HG02610 (cell line): ENCODE data around the gene RGS9.
"Not testable (repeated sequence)": the region's sequence is repeated elsewhere in the genome, so short reads cannot be mapped to it uniquely, and the experiment has no call there.

Source experiments
- ATAC-seq: cut with Tn5 transposase; IDR thresholded peaks from one replicate; pipeline ENCODE4 v1.9.1; 2021; ENCODE audit warnings: mild to moderate bottlenecking, moderate library complexity; ENCODE audit not compliant: unreplicated experiment

RGS9 gene

DNA sequence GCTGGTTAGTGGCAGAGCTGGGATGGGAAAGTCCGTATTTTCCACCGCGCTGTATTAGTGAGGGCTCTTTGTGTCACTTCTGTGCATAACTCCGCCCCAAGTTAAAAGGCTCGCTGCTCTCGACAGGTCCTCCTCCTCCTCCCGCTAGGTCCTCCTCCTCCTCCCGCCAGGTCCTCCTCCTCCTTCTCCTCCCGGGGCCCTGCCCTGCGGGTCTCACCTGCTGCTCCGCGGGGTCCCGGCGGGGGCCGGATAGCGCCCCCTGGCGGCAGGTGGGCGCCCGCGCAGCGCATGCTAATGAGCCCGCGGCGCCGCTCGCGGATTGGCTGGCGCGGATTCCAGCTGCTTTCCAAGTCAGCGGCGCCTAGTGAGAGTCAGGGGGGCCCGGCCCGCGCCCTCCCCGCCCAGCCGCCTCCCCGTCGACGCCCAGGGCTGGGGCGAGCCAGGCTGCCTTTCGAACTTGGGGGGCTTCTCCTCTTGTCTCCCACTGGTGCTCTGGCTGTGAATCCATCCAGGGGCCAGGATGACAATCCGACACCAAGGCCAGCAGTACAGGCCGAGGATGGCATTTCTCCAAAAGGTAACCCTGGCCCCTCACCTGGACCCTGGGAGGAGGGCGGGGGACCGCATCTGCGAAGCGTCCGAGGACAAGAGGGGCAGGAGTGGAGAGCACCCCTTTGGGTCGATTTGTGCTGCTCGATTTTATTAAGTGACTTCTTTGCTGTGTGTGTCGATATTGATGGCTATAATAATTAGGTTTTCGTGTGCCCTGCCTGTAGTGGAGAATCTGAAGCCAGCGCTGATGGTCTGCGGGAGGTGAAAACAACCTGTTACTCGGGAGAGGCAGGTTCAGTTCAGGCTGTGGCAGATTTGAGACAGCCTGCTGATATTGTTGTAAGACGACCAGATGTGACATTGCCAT is at the start of gene RGS9:
Gene RGS9 (plus strand): TSS at position 350 of the 919 bp plus-strand sequence. CDS start 171 bp downstream, at position 521.
- peak; percentile 83 for ATAC-seq

GRCh38 chr17:65088621-65089360 is 48.4 kb upstream of the RGS9 start:
- ATAC-seq = no peak

- no peak for ATAC-seq
Observed at GRCh38 chr17:65092262-65092661, 44.9 kb upstream of the RGS9 start.

DNA sequence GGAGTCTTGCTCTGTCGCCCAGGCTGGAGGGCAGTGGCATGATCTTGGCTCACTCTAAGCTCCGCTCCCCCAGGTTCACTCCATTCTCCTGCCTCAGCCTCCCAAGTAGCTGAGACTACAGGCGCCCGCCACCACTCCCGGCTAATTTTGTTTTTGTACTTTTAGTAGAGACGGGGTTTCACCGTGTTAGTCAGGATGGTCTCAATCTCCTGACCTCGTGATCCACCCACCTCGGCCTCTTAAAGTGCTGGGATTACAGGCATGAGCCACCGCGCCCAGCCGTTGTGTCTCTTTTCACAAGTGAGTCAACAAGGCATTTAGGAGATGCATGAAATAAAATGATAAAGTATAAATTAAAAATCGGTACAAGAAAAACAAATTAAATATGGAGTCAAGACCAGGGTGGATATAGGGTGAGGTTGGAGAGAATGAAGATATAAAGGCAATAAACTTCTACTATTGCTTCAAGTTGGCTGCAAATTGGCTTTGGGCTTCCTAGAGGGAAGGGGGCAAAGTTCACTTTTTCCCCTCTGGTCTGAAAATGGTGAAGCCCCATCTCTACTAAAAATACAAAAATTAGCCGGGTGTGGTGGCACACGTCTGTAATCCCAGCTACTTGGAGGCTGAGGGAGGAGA is 44.3 kb upstream of the RGS9 start:
- ATAC-seq = not testable (repeated sequence)

GRCh38 chr17:65093930-65094329 is 43.2 kb upstream of the RGS9 start:
- no peak for ATAC-seq

DNA sequence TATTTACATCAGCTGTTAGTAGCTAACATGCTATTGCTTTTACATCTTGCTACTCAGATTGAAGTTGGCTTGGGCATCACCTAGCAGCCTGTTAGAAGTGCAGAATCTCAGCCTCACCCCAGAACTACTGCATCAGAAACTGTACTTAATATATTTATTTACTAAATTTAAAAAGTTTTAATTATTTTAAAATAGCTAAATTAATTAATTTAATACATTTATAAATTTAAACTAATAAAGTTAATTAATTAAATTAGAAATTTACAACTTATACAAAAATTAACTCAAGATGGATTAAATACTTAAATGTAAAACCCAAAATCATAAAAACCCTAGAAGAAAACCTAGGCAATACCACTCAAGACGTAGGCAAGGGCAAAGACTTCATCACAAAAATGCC is 41.7 kb upstream of the RGS9 start:
- ATAC-seq = no peak

- ATAC-seq = not testable (repeated sequence)
Observed at GRCh38 chr17:65096382-65096781, 40.8 kb upstream of the RGS9 start.

GRCh38 chr17:65097110-65097509 is 40.1 kb upstream of the RGS9 start:
- ATAC-seq = no peak

- ATAC-seq = no peak
Observed at GRCh38 chr17:65099475-65099874, 37.7 kb upstream of the RGS9 start.

DNA sequence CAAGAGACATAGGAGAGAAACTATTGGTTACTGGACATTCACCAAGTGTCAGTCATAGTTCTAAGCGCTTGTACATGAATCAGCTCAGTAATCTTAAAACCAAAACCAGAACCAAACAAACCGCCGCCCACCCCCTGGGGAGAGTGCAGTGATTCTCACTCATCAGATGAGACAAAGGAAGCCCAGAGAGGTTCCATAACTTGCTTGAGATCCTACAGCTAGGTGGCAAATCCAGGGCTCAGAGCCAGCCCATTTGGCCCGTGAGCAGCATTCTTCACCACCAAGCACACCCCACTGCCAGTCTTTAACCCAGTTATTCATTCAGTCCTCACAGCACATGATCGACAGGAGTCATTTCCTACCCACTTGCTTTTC is 37.2 kb upstream of the RGS9 start:
- ATAC-seq = peak; percentile 76

- peak; percentile 75 for ATAC-seq
Observed at GRCh38 chr17:65100316-65101140, 36.6 kb upstream of the RGS9 start.

- no peak for ATAC-seq
Observed at GRCh38 chr17:65101371-65101770, 35.8 kb upstream of the RGS9 start.

- no peak for ATAC-seq
Observed at GRCh38 chr17:65102235-65102634, 34.9 kb upstream of the RGS9 start.

DNA sequence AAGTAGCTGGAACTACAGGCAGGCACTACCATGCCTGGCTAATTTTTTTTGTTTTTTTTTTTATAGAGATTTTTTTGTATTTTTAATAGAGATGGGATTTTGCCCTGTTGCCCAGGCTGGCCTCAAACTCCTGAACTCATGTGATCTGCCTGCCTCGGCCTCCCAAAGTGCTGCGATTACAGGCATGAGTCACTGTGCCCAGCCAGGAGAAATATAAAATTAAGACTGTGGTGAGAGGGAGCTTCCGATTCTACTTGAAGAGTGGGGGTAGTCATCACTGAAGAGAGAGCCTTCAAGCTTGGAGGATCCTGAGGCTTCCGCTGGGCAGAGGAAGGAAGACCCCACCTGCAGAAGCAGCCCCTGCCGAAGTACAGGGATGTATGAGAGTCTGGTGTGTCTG is 34.4 kb upstream of the RGS9 start:
- no peak for ATAC-seq

DNA sequence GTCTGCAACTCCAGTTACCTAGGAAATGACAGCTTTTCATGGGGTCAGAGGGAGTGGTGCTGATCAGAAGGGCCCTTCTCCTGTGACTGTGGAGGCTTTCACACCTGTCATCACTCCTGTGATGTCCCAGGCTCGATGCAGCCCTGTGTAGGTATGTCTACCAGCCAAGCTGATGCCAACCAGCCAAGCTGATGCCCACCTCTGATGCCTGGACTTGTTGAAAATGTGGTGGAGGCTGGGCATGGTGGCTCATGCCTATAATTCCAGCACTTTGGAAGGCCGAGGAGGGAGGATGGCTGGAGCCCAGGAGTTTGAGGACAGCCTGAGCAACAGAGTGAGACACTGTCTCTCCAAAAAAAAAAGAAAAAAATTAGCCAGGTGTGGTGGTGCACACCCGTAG is 33.7 kb upstream of the RGS9 start:
- no peak for ATAC-seq

DNA sequence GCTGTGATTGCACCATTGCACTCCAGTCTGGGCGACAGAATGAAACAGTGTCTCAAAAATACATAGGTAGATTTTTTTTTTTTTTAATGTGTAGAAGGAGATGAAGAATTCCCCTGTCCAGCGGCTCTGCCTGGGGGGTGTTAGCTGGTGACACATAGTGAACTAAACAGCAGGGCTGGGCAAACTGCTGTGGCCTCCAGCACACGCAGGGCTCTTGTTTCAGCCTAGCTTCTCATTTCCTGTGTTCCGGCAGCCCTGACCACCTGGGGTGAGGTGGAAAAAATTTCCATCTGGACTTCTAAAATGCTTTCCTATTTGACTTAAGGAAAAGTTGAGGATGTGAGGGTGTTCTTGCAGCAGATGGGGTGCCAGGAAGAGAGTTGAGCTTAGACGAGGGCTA is 33.3 kb upstream of the RGS9 start:
- ATAC-seq = no peak

DNA sequence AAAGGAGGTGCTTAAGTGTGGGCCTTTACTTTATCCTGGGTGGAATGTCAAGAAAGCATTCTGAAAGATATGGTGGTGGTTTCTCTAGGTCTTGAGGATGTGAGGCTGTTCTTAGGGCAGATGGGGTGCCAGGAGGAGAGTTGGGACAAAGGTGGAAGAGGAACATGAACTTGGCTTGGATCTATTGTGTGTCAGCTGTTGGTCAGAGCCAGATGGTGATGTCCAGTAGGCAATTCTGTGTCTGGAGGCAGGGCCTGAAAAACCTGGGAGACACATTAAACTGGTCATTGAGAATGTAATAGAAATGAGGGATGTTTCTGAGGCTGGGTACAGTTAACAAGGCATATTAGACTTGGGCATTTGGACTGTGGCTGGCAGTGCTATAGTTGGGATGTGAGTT is 32.6 kb upstream of the RGS9 start:
- ATAC-seq = no peak

DNA sequence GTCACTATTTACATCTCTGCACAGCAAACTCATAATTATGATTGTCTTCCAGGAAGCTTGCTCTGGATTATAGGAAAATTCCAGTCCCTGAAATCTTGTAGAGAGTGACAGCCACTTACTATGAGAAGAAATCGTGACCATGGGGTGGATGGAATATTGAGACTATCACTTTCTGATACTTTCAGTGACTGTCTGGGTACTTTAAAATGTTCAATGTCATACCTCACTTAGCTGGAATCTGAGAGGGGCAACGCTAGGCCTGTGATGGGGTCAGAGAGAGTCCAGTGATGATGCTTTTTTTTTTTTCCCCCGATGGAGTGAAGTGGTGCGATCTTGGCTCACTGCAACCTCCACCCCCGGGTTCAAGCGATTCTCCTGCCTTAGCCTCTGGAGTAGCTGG is 32.2 kb upstream of the RGS9 start:
- ATAC-seq = no peak

GRCh38 chr17:65108152-65108551 is 29.0 kb upstream of the RGS9 start:
- ATAC-seq = no peak

GRCh38 chr17:65109543-65109942 is 27.6 kb upstream of the RGS9 start:
- ATAC-seq = no peak
